M059J (cell line): Measurements from ENCODE around the gene EML2. TPM values are rescaled to one million over a fixed set of nuclear protein-coding genes. Genes with fewer than 3 reads are reported as not detected.
"Not testable (repeated sequence)": the region's sequence is repeated elsewhere in the genome, so short reads cannot be mapped to it uniquely, and the experiment has no call there.

Experiments
- DNase-seq: peaks from one replicate; pipeline ENCODE4 v3.0.0-alpha.2; 2012; ENCODE audit warnings: low read depth
- total RNA-seq: library from RNA; depleted of rRNA; stranded (reverse); fragments of >200 nt; shearing (Covaris generic); gene quantifications from 2 replicates; pipeline ENCODE4 v1.2.3, GENCODE V29; 2014; rRNA removed

The EML2 gene
- total RNA-seq, result 8.9 and 12.7 TPM in 2 replicates

- DNase-seq, result peak; percentile 41
Observed at GRCh38 chr19:45638930-45639729, at the start of gene EML2. Gene EML2 (minus strand): TSS chr19:45639397. CDS start chr19:45639376, 21 bp downstream.

GRCh38 chr19:45687599-45687998 lies 48.4 kb upstream of the EML2 start:
- no peak for DNase-seq

- not testable (repeated sequence) for DNase-seq
Observed at GRCh38 chr19:45685045-45685444, 45.8 kb upstream of the EML2 start.

- DNase-seq, result no peak
Observed at GRCh38 chr19:45682908-45683307, 43.7 kb upstream of the EML2 start.

- no peak for DNase-seq
Observed at GRCh38 chr19:45682117-45682516, 42.9 kb upstream of the EML2 start.

GRCh38 chr19:45681391-45682015 lies 42.3 kb upstream of the EML2 start:
- DNase-seq, result peak; percentile 86

- peak; percentile 80 for DNase-seq
Observed at GRCh38 chr19:45677351-45678230, 38.4 kb upstream of the EML2 start.

GRCh38 chr19:45676851-45677263 lies 37.7 kb upstream of the EML2 start:
- DNase-seq, result no peak

GRCh38 chr19:45674946-45675345 lies 35.7 kb upstream of the EML2 start:
- no peak for DNase-seq

- DNase-seq, result peak; percentile 30
Observed at GRCh38 chr19:45670670-45671453, 31.7 kb upstream of the EML2 start.

GRCh38 chr19:45668342-45668871 lies 29.2 kb upstream of the EML2 start:
- DNase-seq, result no peak

GRCh38 chr19:45667620-45668341 lies 28.6 kb upstream of the EML2 start, which contains the start of gene GIPR:
Gene GIPR (plus strand): TSS chr19:45668221. CDS start chr19:45669521, 1,300 bp downstream.
- peak; percentile 75 for DNase-seq

- DNase-seq, result no peak
Observed at GRCh38 chr19:45664575-45664974, 25.4 kb upstream of the EML2 start.

- DNase-seq, result no peak
Observed at GRCh38 chr19:45663800-45664199, 24.6 kb upstream of the EML2 start.

- DNase-seq, result no peak
Observed at GRCh38 chr19:45660636-45661035, 21.4 kb upstream of the EML2 start.

- no peak for DNase-seq
Observed at GRCh38 chr19:45659096-45659729, 20.0 kb upstream of the EML2 start.

GRCh38 chr19:45657520-45658167 lies 18.4 kb upstream of the EML2 start:
- no peak for DNase-seq

- no peak for DNase-seq
Observed at GRCh38 chr19:45655073-45655472, 15.9 kb upstream of the EML2 start.

GRCh38 chr19:45653634-45654033 lies 14.4 kb upstream of the EML2 start:
- no peak for DNase-seq
